ENCODE results near the gene TMTC2.
"Not testable (repeated sequence)": the region's sequence is repeated elsewhere in the genome, so short reads cannot be mapped to it uniquely, and the experiment has no call there.

TMTC2 gene

GRCh38 chr12:82728710-82729109, 42.0 kb downstream of the TMTC2 start:
- DNase-seq: no peak

- no peak for DNase-seq
Measured at GRCh38 chr12:82730953-82731459, 44.3 kb downstream of the TMTC2 start.

GRCh38 chr12:82740129-82741000, 53.7 kb downstream of the TMTC2 start:
- no peak for DNase-seq

- DNase-seq: no peak
Measured at GRCh38 chr12:82745063-82745674, 58.5 kb downstream of the TMTC2 start.

GRCh38 chr12:82745807-82746206, 59.1 kb downstream of the TMTC2 start:
- DNase-seq: no peak

GRCh38 chr12:82746668-82747067, 60.0 kb downstream of the TMTC2 start:
- DNase-seq: no peak

- DNase-seq: no peak
Measured at GRCh38 chr12:82749015-82749414, 62.3 kb downstream of the TMTC2 start.

- no peak for DNase-seq
Measured at GRCh38 chr12:82754856-82755255, 68.2 kb downstream of the TMTC2 start.

- no peak for DNase-seq
Measured at GRCh38 chr12:82756303-82756702, 69.6 kb downstream of the TMTC2 start.

- DNase-seq: no peak
Measured at GRCh38 chr12:82757059-82757458, 70.4 kb downstream of the TMTC2 start.

GRCh38 chr12:82757656-82758055, 71.0 kb downstream of the TMTC2 start:
- DNase-seq: no peak

- DNase-seq: no peak
Measured at GRCh38 chr12:82758749-82759330, 72.1 kb downstream of the TMTC2 start.

GRCh38 chr12:82760423-82760822, 73.7 kb downstream of the TMTC2 start:
- DNase-seq: no peak

- DNase-seq: not testable (repeated sequence)
Measured at GRCh38 chr12:82765206-82765605, 78.5 kb downstream of the TMTC2 start.

- no peak for DNase-seq
Measured at GRCh38 chr12:82765971-82766705, 79.4 kb downstream of the TMTC2 start.

- no peak for DNase-seq
Measured at GRCh38 chr12:82774666-82775065, 88.0 kb downstream of the TMTC2 start.

- DNase-seq: no peak
Measured at GRCh38 chr12:82780517-82780916, 93.8 kb downstream of the TMTC2 start.

GRCh38 chr12:82781309-82781997, 94.7 kb downstream of the TMTC2 start:
- no peak for DNase-seq

- no peak for DNase-seq
Measured at GRCh38 chr12:82783435-82783834, 96.7 kb downstream of the TMTC2 start.

- no peak for DNase-seq
Measured at GRCh38 chr12:82787016-82787415, 100.3 kb downstream of the TMTC2 start.

- DNase-seq: no peak
Measured at GRCh38 chr12:82788594-82788993, 101.9 kb downstream of the TMTC2 start.

GRCh38 chr12:82789674-82790073, 103.0 kb downstream of the TMTC2 start:
- no peak for DNase-seq

Measured in GDM1 (cell line).